GM19035 (cell line): ENCODE measurements around the gene FGF14.

ENCODE experiments used
- ATAC-seq: cut with Tn5 transposase; IDR thresholded peaks from one replicate; pipeline ENCODE4 v1.9.1; 2021; ENCODE audit not compliant: unreplicated experiment

FGF14 gene

DNA sequence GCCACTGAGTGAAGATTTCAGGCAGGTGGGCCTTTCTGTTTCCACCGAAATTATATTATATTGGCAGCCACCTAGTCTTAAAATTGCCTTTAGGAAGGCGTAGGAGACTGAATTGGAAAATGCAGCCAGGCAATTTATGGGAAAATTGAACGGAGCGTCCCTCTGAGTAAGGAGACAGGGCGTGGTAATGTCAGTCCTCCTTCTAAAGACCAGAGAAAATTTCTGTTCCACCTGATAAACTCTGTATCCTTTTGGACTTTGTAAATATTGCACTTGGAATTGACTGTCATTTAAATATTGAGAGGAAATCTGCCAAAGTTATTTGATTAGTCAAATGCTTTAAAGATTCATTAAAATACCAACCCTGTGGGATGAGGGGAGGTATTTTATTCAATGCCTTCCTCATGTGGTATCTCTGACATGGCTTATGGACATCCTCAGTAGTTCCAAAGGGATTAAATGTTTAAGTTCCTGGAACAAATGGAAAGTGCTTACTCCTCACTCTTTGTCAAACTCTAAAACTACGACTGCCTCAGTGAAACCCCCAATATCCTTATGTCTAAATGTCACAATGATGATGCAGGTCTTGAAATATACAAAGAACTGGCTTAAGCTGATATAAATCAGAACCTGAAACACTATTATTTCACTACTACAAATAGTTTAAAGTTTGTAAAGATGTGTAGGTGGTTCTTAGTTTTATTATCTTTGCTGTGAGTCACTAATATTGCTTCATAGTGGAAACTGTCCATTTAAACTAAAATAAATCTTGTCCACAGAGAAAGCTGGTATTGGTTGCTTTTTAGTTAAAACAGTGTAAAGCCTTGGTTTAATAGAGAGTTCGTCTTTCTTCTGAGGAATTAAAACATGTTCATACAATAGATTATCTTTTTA is 203.2 kb downstream of the FGF14 start:
- no peak for ATAC-seq

DNA sequence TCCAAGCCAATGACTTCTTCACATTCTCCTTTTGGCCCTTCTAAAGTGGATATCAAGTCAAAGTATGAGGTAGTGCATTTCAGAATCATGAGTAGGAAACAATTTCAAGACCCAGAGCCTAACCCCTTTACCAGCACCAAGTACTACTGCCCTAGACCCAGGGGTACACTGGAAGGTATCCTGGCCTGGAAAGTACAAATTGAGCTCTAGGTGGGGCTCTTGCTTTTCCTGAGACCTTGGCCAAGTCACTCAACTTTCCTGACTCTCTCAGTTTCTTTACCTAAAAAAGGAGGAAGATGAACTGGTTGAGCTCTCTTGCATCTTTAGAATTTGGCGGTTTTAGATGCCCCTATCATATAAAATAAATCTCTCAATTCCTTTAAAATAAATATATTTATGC is 204.7 kb downstream of the FGF14 start:
- ATAC-seq, result no peak

DNA sequence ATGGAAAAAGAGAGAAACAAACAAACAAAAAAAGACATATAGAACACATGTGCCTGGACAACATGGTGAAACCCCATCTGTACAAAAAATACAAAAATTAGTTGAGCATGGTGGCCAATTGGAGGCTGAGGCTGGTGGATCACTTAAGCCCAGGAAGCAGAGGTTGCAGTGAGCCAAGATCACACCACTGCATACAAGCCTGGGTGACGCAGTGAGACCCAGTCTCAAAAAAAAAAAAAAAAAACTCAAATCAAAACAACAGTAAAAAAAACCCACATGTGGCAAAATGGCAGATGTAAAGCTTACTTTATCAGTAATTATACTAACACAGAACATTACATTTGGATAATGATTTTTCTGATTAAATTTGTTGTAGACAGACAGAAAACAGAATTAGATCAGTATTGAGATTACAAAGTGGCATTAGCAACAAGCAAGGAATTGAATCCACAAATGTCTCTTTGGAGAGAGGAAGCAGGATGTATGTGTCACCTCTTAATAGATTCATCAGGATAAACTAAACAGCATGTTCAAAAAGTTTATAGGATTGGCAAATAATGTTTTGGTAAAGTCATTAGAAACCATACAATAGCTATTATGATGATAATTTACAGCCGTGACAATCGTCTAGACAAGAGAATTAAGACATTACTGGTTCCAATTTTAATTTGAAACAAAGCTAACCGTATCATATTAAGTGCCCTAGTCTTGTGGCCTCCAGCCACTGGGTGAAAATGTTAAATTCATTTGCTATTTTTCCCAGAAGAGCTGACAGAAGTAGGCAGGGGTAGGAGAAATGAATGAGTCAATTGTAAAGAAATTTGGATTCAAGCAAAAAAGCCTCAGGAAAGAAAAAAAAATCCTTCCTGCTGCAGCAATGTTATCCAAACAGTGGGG is 206.0 kb downstream of the FGF14 start:
- ATAC-seq, result no peak

DNA sequence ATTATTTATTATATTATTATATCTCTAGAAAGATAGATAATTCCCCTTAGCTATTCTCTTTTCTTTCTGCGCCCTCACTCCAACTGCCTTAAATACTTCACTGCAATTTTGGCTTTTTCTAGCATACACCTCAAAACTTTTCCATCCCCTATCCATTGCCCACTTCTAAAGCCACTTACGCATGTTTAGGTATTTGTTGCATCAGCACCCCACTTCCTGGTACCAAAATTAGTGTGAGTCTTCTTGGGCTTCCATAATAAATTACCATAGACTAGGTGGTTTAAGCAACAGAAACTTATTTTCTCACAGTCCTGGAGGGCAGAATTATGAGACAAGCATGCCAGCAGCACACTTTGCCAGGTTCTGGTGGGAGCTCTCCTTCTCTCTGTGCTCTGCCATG is 209.0 kb downstream of the FGF14 start:
- no peak for ATAC-seq

DNA sequence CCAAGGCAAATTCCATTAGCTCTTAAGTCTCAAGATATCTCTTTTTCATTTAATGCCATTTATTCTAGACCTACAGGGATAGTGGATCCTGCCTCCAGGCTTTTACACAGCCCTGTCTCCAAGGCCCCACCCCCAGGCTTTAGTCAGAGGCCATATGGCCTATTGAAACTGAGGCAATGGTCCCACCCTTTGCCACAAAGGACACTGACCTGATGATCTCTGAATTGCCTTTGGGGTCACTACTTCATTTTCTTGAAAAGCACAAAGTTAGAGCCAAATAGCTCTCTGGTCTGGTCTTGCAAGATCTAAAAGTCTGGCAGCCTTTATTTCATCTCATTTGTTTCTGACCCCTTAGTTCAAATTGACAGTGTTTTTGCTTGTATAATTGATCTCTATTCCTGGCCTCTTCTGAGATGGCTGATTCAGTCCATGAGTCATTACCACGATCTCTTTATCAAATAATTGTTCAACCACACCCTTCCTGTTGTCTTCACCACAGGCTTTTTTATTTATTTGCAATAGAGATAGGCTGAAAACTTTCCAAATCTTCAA is 209.8 kb downstream of the FGF14 start:
- ATAC-seq, result no peak

DNA sequence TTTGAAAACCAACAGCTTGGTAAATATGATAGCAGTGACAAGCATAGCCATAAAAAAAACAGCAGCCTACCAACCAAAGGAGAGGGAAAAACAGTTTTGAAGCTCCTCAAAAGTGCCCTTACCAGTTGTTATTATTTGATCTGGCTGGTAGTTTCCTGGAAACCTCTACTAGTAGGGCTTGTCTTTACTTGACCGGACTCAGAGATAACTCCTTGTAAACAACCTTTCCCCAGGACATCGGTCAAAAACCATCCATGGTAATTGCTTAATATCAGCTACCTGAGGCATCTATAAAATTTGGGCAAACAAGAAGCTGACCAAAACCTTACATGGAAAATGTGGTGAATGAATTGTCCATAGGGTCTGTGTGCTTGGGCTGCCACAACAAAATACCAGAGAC is 210.9 kb downstream of the FGF14 start:
- ATAC-seq, result no peak

DNA sequence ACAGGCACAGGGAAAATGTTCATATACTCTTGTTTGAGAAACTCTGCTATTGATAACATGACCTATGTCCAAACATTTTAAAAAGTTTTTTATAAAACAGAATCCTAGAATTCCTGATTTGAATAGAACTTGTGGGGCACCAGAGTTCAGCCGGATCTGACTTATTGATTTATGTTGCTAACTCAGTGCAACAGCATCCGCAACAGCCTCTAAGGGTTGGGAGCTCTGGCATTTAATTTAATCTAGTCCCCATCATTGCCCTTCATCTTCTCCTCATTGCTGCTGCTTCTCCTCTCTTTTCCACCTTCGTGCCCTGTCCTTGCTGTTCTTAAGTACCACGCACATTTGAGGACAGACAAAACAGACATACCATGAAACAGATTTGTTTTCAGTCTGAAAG is 214.5 kb downstream of the FGF14 start:
- no peak for ATAC-seq

DNA sequence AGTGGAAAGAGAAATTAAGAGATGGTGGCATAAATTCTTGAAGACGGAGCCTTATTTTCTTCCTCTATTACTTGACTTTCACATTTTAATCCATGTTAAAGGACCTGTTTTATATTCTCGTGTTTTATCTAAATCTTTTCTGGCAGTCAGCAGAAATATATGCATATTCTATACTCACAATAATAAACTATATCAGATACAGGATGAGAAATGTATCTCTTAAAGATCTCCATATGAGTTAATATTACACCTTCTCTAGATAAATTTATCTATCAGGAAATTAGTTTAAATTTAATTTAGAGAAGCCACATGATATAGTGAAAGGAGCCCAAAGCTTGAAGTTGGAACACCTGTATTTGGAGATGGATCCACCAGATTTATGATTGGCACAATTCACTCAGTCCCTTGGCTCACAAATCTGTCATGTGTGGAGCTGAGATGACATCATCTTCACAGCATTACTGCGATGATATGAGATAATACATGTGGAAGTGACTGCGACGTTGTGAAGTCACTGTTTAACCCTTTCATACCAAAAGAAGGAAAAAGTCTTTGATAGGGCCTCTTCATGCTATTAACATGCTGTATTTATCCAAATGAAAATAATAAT is 216.4 kb downstream of the FGF14 start:
- ATAC-seq, result no peak

DNA sequence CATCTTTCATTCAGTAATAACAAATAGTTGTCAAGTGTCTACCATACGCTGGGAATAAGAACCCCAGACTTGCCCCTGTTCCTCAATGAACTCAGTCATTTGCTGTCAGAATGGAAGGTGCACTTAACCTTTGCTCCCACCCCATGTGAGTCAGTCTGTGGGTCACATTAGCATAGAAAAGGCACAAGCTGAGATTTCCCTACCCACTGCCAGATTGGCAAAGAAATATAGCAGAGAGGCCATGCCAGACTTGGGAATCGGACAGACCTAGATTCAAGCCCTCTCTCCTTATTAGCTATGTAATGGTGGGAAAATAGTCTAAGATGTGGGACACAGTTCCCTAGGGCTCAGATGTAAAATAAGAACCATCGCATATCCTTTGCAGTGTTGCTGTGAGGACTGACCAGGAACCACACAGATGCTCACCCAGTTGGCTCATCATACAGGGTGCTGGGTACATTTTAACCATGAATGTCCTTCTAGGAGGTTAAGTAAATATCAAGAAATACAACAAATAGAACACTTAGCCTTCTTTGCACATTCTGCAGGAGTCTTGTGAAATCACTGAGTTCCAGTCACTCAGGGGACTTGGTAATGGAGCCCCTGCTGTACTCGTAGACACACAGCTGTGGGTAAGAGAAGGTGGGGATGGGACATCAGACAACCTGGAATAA is 218.2 kb downstream of the FGF14 start:
- ATAC-seq, result no peak

DNA sequence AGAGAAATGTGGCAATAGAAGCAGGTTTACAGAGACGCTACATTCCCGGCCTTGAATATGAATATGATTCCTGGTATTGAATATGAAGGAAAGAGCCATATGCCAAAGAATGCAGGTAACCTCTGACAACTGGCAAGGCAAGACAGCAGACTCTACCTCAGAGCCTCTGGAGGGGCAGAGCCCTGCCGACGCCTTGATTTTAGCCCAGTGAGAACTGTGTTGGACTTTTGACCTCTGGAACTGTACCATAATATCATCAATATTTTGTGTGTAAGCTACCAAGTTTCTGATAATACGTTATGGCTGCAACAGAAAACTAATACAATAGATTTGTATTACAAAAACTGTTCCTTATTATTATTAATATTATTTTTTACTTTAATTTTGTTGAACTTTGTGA is 219.7 kb downstream of the FGF14 start:
- no peak for ATAC-seq

DNA sequence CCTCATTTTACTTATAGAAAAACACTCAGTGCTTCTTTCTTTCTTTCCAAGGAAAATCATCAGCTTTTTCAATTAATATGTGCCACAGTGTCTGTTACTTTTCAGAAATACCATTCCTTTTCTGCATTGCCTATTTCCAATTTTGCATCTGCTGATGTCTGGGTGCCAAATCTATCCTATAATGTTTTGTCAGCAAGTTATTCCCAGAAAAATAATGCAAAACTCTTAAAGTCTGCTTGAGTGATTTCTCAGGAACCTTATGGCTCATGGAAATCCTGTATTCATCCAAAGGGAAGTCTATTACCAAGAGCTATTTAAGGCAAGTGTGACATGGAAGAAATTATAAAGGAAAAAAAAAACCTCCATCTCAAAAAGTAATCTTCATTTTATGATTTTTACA is 224.4 kb downstream of the FGF14 start:
- no peak for ATAC-seq

DNA sequence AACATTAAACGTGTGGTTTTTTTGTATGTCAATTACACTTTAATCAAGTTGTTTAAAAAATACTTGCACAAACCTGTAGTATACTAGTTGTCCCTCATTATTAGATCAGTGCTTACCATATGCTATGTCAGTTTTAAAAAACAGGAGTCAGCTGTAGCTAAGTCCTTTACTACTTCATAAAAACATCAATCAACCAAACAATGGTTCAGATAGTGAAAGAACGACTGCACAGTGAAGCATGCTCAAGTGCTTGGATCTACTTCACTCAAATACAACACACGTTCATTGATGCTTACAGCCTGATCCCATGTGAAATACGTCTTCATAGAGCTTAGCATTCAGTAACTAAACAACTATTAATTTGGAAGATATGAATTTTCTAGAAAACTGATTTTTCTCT is 225.0 kb downstream of the FGF14 start:
- ATAC-seq, result no peak

DNA sequence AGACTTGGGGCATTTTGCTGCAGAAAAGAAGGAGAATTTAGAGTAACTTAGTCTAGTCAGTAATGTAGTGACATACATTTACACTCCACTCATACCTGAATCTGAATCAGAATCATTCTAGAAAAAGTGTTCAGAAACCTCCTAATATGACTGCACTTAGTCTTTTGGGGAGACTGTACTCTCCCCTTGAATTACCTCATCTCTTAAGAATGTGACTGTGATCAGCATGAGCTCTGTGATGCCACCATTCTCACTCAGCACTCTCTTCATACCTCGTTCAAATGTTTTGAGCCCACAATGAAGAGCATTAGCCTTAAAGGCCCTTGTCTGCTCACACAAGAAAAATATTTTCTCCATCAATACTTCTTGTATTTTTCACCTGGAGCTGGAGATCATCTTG is 229.4 kb downstream of the FGF14 start:
- ATAC-seq, result no peak

DNA sequence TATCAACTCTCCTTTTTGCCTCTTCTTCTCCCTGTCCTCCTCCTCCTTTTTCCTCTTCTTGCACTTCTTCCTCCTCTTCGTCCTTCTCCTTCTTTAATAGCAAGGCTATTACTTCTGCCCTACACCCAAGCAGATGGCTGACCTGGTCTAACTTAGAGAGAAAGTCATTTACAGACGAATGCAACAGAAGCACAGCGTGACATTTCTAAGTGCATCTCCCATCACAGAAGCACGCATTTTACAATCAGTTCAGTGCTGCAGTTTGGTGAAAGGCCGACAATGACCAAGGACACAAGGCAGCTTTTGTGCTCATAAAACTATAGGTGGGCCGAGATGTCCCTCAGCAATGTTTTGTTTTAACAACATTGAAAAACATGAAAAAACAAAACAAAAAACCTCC is 231.5 kb downstream of the FGF14 start:
- ATAC-seq, result no peak

DNA sequence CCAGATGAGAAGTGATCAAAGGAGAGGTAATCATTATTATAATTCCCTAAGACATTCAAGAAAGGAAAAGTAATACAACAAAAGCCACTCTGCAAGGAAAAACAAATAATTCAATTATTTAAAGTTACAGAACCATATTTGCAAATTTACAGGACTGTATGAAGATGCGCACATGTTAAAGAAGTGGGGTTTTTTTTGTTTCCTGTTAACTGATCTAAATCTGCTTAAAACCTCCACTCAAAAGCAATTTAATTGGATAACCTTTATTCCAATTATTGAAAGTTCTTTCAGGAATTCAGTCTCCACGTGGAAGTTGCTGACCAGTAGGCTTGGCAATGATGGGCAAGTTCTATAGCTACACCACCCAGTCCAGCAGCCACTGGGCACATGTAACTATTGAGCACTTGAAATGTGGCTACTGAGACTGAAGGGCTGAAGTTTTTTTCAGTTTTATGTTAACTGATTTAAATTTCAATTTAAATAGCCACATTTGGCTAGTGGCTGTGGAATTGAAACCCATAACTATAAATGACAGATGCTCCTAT is 232.3 kb downstream of the FGF14 start:
- ATAC-seq, result no peak

DNA sequence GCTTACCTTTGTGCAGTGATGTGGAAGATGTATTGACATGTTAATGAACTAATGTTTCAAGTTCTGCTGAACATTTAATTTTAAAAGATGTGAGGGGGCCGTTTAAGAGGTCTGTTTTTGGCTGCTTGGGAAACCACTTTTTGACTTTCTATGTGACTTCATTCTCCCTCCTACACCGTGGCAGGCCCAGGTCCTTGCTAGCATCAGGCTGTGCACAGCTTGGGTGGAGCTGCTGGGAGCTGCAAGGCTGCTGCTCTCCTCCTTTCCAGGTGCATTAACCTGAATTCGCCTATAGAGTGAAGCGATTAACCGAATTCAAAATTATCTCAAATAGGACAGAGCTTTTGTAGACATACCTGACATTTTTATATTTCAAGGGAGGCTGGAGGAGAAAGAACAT is 249.1 kb downstream of the FGF14 start:
- ATAC-seq, result no peak

DNA sequence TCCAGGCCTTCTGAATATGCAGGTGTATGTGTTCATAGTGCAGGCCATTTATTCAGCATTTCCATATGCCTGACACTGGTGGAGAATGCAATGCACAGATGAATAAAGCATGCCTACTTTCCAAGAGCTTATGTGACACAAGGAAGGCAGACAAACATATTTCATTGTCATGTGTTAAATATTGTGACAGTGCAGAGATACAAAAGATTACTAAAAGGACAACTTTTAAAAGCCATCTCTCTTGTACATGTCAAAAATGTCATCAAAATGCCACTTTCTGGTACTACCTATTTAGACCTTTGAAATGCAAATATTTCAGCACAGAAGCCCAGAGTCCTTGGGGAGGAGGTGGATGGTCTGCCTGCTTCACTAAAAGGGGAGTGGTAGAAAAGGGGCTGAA is 254.5 kb downstream of the FGF14 start:
- no peak for ATAC-seq

DNA sequence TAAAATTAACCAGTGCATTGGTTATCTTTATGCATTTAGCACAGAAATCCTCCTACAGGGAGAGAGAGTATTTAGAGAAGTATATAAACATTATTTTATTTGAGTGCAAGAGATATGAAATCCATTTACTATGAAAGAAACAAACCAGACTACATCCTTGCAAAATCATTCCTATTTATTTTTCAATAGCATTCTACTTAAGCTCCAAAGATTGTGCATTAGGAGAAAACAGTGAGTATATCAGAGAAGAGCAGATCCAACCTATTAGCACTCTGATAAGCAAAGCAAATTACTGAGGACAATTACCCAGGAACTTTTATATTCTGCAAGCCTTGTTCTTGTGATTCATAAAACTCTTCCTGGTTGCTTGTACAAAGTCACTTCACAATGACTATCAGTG is 256.1 kb downstream of the FGF14 start:
- no peak for ATAC-seq

DNA sequence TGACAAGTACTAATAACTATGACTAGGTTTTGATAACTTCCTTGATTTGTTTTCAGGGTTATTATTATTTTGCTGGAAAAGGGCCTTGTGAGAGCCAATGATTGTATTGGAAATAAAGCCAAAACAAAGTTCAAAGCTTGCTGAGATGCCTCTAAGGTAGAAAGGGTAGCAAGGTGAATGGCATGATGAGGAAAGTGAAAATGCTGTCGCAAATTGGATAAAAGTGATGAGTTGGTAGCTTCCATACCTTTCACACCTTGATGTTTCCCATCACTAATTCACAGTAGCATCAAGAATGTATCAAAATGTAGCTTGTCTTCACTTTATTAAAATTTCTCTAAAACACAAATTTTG is 259.4 kb downstream of the FGF14 start:
- no peak for ATAC-seq

DNA sequence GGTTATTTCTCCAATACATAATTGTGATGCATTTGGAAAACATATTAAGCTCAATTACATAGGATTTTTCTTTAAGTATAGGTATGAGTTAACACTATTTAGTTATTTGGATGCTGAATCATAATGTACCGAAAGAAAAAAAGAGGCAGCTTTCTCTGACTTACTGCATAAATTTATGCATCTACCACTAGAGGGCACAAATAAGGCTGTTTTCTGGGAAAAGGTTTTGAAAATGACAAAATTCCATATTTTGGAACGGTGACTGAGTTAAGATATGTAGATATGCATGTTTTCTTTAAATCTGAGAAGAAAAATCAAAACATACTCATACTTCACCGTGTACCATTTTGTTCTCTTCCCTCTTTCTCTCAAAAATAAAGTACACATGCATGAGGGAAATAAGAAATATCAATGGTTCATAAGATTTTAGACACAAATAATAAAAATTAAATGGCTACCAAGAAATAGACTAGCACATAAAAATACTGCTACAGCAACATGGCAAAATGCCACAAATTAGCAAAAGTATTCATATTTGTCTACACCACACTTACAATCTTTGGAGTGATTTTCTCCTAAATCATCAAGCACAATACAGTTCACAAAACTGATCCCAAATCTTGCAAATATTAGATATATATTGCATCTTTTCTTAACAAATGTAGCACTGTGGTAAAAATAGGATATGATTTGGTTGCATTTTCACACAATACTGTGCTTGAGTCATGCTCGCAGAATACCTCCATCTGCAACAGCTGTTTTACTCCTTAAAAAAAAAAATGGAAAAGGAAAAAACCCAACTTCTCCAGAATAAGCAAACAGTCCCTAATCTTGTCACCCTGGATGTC is 260.0 kb downstream of the FGF14 start:
- ATAC-seq, result no peak
